GM19023 (cell line): ENCODE data around the gene GUCA1A.

Experiments
- ATAC-seq: cut with Tn5 transposase; IDR thresholded peaks from one replicate; pipeline ENCODE4 v1.9.1; 2021; ENCODE audit warnings: mild to moderate bottlenecking, moderate library complexity; ENCODE audit not compliant: unreplicated experiment

Gene GUCA1A

DNA sequence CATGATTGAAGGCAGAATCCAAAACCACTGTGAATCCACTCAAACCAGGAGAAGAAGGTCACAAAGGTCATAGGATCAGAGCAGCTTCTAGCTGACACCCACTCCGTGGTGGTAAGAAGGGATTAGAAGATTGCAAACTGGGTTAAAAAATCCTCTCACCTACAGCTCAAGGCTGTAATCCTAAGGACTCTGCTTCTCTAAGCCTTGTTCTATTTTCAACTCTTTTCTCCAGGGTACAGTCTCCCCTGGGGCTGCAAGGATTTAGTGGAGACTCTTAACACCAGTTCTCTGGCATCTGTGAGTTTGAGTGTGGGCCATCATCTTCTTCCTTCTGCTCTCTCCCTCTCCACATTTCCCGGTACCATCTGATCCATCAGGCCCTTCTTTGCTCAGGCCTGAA lies at the start of gene GUCA1A:
TSS of gene GUCA1A (plus strand) at position 264 of the 400 bp plus-strand sequence. CDS start 250 bp downstream, outside the sequence.
- no peak for ATAC-seq

DNA sequence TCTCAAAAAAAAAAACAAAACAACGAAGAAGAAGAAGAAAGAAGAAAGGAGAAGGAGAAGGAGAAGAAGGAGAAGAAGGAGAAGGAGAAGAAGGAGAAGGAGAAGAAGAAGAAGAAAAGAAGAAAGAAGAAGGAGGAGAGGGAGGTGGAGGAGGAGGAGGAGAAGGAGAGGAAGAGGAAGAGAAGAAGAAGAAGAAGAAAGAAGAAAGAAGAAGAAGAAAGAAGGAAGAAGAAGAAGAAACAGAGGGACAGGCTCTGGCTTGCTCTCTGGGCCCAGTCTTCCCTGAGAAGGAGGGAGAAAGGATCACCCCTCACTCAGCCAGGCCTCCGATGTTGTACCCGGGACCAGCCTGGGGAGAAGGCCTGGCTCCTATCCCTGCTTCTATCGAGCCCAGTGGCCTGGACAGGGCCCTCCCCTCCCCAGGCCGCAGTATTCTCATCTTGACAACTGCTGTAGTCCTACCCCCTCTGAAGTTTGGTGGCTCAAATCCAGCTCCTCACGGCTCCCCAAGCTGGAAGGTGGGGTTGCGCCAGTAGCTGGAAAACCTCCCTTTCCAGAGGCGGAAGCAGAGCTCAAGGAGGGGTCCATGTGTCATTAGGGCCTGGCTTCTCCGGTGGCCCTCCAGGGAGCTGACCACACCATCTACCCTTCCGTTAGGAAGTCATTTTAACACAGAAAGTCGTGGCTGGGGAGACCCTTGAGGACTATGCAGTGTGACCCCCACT lies 49.6 kb upstream of the GUCA1A start:
- no peak for ATAC-seq

DNA sequence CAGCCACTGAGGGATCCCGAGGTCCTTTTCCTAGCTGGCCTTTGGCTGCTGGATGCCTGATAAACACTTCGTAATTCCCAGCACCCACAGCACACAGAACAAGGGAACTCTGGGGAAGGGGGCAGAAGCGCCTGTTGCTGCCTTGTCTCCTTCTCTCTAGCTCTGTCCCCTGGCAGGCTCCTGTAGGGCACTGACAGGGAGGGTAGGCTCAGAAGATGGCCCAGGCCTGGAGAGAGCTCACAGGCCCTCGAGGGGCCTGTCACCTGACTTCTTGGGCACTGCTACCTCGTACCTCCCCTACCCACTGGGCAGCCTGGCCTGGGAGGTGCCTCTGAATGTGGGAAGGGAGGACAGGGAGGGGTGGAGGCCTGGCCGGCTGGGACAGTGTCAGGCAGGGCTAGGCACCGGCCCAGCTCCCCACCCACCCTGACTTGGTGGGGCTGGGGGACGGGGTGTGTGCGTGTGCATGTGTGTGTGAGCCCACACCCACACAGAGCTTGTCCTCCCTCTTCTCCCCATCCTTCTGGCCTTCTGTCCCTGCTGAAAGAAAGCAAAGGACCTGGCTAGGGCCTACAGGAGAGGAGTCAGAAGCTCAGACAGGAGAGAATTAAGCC lies 48.8 kb upstream of the GUCA1A start:
- no peak for ATAC-seq

DNA sequence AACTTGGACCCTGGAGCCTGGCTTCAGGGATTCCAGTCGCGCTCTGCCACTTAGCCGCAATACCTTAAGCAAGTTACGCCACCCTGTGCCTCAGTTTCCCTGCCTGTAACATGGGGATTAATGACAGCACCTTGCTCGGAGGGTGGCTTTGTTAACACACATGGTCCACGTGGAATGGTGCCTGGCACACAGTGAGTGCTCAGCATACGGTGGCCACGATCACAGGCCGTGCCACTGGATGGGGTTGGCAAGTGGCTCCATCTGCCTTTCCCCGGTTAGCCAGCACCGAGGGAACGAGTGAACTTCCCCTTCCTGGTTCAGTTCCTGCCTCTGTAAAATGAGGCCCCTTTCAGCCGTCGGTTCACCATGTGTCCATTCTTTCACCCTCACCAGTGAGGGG lies 47.9 kb upstream of the GUCA1A start:
- ATAC-seq = no peak

DNA sequence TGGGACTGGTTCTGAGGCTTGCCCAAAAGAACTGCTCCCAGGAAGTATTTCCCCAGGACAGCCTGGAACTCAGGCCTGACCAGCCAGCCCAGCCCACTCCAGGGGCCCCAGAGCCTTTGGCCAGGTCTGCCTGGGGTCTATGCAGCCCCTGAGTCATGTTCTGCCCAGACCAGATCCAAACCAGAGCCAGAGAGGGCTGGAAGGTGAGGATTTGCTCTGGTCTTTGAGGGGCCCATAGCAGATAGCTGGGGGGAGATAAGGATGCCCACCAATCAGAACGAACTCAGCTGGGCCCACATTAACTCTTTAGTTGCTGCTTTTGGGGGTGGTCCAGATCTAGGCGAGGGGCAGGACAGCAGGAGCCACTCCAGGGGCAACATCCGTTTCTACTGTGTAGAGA lies 47.5 kb upstream of the GUCA1A start:
- ATAC-seq = no peak

DNA sequence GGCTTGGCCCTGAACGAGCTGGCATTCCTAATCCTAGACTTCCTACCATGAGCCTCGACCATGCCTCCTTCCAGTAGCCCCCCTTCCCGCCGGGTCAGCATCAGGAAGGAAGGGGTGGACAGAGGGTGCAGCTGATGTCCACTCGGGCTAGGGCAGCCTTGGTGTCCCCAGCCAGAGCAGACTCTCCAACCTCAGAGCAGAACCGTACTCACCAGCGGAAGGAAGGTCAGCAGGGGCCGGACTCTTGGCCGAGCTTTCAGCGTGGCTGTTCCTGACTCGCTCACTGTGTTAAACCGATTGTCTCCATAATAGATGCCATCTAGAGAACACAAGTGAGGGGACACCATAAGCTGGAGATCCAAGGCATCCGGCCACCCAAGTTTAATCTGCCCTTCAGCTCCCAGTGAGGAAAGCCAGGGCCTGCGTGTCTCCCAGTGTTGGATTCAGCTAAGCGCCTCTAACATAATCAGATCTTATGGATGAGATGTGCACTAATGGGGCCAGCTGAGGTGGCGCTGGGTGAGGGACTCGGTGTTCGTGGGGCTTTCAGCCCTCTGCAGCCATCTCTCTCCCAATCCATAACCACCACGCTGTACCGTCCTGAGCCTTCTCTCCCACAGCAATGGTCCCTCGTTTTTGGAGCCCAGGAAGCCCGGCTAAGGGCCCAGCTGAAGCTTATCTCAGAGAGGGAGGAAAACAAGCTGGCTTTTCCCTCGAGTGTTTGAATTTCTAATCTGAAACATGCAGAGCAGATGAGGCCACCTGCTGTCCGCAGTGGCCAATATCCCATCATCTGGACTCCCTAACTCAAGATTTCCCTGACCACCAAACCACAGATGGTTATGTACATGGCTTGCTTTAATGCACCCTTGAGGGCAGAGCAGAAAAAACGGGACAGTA lies 44.5 kb upstream of the GUCA1A start:
- no peak for ATAC-seq

DNA sequence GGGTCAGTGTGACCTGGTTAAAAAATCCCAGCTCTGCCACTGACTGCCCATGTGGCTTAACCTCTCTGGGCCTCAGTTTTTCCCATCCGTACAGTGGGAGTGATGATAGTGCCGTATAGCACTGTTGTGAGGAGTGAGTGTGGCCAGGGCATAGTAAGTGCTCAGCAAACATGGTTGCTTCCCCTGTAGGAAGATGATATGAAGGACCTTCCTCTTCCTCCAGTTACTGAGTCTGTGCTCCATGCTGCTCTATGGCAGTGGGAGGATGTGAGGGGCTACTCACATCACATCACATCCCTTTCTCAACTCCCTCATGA lies 43.8 kb upstream of the GUCA1A start:
- ATAC-seq = no peak

DNA sequence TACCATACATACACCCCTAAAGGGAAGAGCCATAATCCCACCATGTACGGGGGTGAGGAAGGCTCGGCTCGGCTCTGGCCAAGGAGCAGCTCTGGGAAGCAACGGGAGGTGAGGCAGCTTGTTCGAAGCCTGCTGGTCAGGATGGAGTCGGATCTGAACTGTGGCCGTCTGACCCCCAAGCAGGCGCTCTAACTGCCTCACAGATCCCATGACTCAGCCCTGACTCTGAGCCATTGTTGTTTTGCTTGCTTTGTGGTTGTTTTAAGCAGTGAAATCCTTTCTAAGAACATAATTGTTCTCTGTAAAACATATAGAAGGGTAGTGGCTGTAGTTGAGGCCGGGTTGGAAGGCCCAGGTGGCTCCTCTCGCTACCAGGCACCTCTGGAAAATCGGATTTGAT lies 41.6 kb upstream of the GUCA1A start:
- no peak for ATAC-seq

DNA sequence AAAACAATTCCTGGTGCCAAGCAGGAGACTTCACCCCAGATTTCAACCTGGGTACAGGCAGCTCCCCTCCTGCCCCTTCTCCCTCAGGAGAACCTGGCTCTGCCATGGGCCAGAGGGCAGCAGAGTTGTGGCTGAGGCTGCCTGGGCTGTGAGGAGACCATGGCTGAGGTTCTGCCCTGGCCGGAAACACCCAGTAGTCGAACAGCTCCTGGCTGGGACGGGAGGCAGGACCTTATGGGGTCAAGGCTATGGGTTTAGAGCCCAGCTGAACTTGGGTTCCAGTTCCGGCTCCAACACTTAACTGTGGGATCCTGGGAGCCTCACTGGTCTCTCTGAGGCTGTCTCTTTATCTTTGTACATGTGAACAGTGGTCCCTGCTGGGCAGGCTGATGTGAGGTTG lies 39.2 kb upstream of the GUCA1A start:
- ATAC-seq = no peak

DNA sequence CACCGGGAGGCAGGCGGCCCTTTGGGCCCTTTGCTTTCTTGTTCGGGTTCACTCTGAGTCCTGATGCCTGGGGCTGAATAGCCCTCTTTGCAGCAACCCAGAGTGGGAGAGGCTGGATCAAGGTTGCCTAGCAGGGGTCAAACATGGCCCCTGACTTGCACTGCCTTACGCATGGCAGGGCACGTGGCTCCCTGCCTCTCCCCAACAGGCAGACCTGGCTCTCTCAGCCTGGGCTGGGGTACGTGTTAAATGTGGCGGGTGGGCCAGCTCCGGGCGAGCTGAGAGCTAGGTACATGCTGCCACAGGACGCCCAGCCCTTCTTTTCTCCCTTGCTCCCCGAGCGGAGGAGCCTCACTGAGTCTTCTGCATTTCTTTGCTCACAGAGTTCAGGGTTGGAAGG lies 38.0 kb upstream of the GUCA1A start:
- ATAC-seq = no peak

DNA sequence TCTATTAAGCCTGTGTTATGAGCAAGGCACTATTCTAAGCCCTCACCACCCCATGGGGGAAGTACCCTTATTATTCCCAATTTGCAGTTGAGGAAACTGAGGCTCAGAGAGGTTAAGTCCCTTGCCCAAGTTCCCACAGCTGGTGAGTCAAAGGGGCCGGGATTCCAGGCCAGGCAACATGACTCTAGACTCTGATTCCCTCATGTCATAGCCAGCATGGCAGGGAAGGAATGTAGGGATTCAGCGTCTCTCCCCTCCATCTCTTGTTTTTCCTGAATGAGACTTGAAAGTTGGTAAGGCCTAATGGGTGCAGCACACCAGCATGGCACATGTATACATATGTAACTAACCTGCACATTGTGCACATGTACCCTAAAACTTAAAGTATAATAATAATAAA lies 37.4 kb upstream of the GUCA1A start:
- ATAC-seq = no peak

DNA sequence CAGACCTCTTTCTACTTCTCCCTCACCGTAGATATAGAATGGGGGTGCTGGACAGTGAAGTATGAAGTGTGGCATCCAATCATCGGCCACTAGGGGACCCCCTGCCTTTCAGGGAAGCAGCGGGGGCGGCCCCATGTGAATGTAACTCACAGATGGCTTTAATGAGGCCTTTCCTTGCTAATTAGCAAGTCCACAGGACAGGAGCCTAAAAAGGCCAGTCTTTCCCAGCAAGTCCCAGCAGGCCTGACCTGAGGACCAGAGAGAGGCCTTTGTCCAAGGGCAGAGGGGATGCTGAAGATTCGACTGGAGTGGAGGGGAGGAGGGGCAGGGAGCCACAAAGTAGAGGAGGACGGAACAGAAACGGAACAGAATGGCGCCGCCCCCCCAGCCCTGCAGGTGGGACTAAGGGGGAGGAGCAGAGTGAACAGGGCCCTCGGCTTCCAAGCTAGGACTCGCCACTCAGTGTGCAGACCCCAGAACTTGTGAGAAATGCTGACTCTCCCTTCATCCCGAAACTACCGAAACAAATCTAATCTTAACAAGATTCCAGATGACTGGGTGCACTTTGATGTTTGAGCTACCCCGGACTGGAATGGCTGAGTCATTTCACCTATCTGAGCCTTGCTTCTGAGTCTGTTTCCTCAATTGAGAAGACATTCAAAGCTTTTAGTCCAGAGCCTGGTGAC lies 36.5 kb upstream of the GUCA1A start:
- peak; percentile 57 for ATAC-seq

DNA sequence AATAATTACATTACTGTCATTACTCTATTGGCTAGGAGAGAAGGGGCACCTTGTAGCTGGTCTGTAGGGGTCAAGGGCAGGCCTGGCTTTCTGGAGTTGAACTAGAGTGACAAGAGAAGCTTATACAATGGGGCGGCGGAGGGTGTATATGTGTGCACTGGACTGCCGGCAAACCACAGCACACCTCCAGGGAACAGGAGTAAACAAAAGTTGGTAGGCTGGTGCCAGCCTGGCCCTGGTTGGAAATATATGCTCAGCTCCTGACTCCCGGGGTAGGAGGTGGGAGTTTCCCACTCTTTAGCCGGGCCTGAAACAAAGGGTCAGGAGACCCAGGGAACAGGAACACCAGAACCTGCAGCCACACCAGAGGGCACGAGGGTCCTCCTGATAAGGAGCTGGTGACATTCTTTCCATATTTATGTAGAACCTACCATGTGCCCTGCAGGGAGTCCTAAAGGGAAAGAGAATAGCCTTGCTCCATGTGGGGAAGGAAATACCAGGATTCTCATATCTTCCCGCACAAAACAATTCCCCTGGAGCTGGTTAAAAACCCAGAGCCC lies 35.9 kb upstream of the GUCA1A start:
- no peak for ATAC-seq

DNA sequence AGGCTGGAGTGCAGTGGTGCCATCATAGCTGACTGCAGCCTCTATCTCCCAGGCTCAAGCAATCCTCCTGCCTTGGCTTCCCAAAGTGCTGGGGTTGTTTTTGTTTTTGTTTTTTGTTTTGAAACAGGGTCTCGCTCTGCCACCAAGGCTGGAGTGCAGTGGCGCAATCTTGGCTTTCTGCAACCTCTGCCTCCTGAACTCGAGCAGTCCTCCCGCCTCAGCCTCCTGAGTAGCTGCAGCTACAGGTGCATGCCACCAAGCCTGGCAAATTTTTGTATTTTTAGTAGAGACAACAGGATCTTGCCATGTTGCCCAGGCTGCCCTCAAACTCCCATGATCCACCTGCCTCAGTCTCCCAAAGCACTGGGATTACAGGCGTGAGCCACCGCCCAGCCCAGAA lies 35.0 kb upstream of the GUCA1A start:
- ATAC-seq = no peak

DNA sequence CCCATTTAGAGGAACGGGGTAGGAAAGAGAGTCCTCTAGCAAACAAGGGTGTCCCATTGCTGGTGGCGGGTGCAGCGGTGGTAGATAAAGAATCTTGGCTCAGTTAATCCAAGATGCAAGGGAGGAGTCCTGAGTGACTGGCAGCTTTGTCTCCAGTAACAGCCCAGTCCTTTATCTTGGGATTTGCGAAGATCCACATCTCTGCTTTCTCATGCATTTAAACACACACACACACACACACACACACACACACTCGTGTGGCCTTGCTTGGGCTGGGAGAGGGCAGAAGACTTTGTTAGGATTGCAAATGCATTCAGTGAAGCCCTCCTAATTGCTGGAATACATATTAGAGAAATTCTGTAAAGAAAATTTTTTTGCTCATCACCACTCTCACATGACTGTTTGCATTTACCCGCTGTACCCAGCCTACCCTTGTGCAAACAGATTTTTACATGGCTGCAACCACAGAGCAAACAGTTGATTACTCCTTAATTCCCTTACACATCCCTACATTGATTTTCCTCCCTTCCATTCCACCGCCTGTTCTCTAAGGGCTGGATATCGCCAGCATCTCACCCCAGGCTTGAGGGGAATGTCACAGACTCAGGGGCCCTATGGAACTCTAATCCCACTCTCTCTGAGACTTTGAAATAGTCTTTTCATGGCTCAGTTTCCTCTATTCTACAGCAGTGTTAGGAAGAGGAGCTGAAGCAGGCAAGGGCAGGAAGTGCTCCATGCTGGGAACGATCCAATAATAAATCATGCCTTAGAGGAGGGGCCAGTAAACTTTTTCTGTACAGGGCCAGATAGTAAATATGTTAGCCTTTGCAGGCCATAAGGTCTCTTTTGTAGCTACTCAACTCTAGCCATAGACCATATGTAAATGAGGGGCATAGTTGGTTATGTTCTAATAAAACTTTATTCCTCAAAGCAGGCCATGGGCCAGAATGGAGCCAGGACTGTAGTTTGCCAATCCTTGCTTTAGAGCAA lies 34.2 kb upstream of the GUCA1A start:
- no peak for ATAC-seq

DNA sequence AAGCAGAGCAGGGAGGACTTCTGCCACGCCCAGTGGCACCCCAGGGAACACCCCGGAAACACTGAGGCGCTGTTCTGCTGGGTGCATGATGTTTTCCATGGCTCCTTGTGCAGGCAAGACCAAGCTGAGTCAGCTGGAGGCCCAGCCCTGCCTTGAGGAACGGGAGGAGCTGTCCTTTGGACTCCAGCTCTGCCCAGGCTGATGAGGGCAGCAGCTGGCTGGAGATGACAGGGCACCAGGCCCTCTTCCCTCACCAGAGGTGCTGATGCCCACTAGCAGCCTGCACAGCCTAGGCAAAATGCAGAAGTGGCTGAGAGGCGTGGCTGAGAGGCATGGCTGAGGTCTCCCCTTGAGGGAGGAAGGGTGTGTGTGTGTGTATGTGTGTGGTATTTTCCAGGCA lies 33.1 kb upstream of the GUCA1A start:
- ATAC-seq = no peak

DNA sequence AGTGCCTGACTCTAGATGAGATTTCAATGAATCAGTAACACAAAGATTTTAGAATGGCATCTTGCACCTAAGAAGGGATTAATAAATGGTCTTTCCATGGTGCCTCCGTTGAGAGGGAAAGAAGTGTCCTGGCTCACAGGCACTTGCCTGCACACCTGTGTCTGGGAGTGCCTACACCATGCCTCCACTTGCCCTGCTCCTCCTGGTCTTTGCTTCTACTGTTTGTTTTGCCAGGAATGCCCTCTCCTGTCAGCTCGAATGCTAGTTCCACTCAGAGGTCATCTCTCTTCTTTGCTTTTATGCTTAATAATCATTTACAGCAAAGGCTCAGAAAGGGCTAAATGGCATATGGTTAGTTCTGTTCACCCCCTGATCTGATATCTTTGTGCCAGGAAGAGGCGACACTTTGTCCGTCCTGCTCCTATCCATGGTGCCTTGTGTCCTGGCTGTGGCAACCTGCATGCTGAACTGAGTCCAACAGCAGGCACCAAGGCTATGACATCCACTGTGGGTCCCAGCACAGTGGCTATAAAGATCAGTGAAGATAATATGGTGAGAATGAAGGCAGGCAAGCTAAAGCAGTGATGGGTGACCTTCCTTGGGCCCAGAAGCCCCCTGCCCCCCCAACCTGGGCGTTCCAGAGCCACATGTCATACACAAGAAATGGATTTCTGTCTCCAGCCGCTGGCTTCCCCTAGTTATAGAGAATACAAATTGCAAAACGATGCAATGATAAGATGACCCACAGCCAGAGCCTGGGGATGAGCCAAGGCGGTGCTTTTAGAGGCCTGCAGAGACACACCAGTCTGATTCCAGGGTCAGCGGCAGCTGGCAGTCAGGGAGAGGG lies 32.2 kb upstream of the GUCA1A start:
- no peak for ATAC-seq

DNA sequence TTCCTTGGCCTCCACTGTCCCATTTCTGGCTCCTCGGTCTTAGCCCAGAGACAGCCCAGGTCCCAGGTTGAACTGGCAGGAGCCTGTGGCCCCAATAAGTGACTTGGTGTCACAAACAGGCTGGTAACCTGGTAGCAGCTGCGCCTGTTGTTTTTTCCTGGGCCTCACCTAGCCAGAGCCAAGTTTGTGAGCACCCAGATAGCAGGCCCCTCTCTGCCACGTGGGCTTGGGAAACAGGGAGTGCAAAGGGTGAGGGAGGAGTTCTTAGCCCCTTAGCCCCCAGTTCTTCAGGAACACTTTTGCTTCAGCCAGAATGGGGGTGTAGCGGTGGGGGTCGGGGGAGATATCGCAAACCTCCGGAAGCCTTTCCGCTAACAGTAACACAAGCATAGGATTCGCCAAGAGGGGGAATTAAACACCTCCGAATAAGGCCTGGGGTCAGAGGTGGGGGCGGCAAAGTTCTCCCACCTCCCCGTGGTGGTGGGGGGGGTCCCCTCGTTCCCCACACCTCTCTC lies 31.5 kb upstream of the GUCA1A start:
- ATAC-seq = no peak
